ENCODE data around the gene POC1A.

POC1A gene

DNA sequence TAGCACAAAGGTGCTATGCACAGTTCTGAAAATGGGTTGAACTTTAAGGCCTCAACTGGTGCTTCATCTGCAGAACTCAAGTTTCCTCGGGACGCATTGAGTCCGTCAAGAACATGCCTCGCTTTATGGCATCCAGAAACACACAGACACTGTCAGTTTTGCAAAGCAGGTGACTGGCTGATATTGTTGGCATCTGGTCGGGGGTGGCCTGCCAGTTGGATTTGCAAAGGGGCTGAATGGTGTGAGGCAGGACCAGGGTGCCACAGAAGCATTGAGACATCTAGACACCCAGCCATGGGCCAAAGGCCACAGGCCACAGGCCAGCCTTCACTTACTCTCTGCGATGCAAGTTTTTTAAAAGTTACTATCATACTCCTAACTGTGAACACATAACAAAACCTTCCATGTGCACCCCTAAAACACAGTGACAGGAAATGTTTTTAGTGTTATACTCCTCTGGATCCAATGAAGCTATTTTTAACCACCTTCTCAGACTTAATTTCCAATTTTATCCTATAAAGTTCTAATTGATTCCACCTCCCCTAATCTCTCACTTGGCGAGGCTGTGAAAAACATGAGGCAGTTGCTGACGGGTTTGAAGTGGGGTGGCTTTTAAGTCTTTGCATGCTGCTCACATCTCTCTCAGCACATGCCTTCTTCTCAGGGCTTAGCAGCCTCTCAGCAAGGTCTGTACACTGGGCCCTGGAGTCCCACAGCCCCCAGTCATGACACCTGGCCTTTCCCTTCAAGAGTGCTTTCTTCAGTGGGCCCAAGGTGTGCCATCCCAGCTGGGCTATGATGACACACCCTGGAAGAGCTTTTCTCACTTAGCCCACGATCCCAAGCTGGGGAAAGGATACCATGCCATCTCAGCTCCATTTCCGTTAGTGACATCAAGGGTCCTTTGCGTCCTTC is 59.4 kb downstream of the POC1A start:
- Histone ChIP-seq H3K36me3 (peaks cover 55% of the 10 kb centered on the region), H4K20me1 (no peaks in the 10 kb centered on the region), H3K27me3 (no peaks in the 10 kb centered on the region), H3K4me2 (peak overlapping the region; percentile 91), H3K4me1 (peaks cover 53% of the 10 kb centered on the region), H3K9me3 (no peaks in the 10 kb centered on the region), H3K9ac (no peak overlapping the region), H3K4me3 (no peak overlapping the region), H3K27ac (peak overlapping the region; percentile 27; the same call in 1 of the 2 replicates)
- TF ChIP-seq Cebpa-rat (IDR thresholded peaks at IDR 0.05): no peak

DNA sequence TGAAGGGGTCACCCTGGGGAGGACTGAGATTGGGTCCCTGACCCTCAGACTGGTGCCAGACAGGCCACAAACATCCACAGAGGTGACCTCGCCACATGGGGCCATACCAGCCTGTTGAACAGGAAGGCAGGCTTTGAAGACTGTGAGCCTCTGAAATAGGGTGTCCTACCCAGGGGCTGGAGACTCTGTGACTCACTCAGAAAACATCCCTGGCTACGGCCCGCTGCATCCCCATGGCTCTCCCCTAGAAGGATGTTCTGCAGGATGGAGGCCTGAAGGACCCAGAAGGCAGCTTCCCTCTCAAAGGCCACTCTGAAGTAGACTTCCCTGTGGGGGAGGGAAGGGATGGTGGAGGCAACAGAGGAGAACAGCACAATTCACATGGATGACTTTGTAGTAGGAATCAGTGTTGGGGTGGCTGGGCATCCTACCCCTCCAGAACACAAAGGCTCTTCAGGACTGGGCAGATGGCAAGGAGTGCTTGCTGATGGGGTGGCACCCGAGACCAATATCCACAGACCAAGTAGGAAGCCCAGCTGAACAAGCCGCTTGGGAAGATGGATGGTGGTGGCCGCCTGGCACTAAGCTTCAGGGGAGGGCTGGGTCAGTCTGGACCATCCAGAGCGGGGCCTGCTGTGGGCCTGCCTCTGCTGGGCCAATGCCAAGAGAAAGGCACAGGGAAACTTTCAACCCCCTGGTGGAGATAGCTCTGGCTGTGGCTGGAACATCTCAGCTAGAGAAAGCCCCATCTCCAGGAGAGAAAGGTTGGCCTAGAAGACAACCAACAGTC is 60.3 kb downstream of the POC1A start:
- H3K4me1 ChIP-seq: peaks cover 62% of the 10 kb centered on the region
- TF ChIP-seq Cebpa-rat (IDR thresholded peaks at IDR 0.05): no peak
- no peak overlapping the region for H3K4me3 ChIP-seq
- H3K27me3 ChIP-seq: no peaks in the 10 kb centered on the region
- no peaks in the 10 kb centered on the region for H4K20me1 ChIP-seq
- no peaks in the 10 kb centered on the region for H3K9me3 ChIP-seq
- H3K36me3 ChIP-seq: peaks cover 49% of the 10 kb centered on the region
- no peak overlapping the region for H3K9ac ChIP-seq
- H3K4me2 ChIP-seq: peak overlapping the region; percentile 91
- peak overlapping the region; percentile 82 for H3K27ac ChIP-seq

DNA sequence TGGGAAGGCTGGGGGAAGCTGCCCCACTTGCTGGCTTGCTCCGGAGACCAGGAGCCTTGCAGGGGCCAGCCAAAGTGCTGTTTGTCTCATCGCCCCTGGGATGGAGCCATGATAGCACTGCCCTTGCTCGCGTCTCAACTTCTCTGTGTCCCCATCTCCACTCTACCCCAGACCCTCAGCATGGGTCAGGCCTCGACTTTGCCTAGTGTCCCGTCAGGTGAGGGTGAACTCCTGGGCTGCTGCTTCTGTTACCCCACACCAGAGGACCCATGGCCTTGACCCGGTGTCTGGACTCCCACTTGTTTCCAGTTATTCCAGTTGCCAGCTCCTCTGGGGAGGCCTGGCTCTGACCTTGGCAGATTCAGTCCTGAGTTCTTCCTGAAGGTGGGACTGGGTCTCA is 61.3 kb downstream of the POC1A start:
- no peaks in the 10 kb centered on the region for H3K27me3 ChIP-seq
- no peak for TF ChIP-seq Cebpa-rat (IDR thresholded peaks at IDR 0.05)
- peaks cover 72% of the 10 kb centered on the region for H3K4me1 ChIP-seq
- peak overlapping the region; percentile 91 for H3K4me2 ChIP-seq
- 0 out of 2 replicates have a peak overlapping the region, but pooled peaks have one; percentile 1 for H3K4me3 ChIP-seq
- H3K9me3 ChIP-seq: no peaks in the 10 kb centered on the region
- H4K20me1 ChIP-seq: no peaks in the 10 kb centered on the region
- H3K36me3 ChIP-seq: peaks cover 39% of the 10 kb centered on the region
- peak overlapping the region; percentile 82 for H3K27ac ChIP-seq
- H3K9ac ChIP-seq: peak overlapping the region; percentile 25; the same call in 1 of the 2 replicates

DNA sequence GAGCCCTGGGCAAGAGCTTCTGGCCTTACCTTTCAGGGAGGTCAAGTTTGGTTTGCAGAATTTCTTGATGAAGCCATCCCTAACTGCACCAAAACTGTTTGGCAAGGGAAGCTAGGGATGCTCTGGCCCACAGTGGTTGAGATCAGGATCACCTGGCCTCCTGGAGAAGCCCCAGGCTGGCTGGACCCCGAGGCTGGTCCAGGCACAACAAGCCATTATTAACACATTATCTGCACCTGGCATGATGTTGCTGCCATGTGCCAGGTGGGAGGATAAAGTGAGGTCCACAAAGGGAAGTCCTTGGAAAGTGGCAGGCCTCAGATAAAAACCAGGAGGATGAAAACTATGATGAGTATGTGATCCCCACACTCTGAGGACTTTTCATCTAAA is 62.0 kb downstream of the POC1A start:
- Histone ChIP-seq H3K9me3 (no peaks in the 10 kb centered on the region), H3K27ac (peak overlapping the region; percentile 82), H3K4me2 (peak overlapping the region; percentile 91), H3K4me3 (peak overlapping the region; percentile 1; the same call in 1 of the 2 replicates), H4K20me1 (no peaks in the 10 kb centered on the region), H3K9ac (peak overlapping the region; percentile 25), H3K27me3 (no peaks in the 10 kb centered on the region), H3K4me1 (peaks cover 79% of the 10 kb centered on the region), H3K36me3 (peaks cover 33% of the 10 kb centered on the region)
- TF ChIP-seq Cebpa-rat (IDR thresholded peaks at IDR 0.05): no peak

DNA sequence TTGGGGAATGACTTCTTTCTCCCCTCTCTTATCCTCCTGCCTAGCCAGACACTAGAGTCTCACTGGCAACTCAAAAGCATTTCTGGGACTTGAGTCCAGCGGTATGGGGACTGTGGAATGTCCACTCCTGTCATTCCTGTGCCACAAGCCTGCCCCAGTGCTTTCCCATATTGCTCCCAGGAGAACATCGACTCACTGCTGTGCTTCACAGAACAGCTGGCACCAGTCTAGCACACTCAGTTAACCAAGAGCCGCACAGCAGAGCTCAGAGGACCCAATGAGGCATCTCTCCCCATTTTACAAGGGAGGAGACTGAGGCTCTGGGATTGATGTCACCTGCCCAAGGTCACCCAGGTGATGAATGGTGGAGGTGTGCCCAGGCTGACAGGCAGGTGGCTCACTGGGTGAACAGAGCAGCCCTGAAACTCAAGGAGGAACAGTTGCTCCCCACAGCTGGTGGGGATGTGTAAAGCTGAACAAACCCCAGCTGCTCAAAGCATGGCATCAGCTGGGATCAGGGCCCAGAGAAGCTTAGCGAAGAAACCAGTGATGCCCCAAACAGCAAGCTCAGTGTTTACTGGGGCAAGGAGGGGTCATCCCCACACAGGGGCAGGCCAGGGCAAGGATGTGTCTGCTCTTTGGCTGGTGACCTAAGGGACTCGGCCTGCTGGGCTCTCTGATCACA is 62.5 kb downstream of the POC1A start:
- H4K20me1 ChIP-seq: peaks cover 2% of the 10 kb centered on the region; the same call in 1 of the 2 replicates
- H3K9ac ChIP-seq: peak overlapping the region; percentile 25
- no peak for TF ChIP-seq Cebpa-rat (IDR thresholded peaks at IDR 0.05)
- peak overlapping the region; percentile 82 for H3K27ac ChIP-seq
- H3K4me3 ChIP-seq: peak overlapping the region; percentile 1; the same call in 1 of the 2 replicates
- peaks cover 28% of the 10 kb centered on the region for H3K36me3 ChIP-seq
- H3K9me3 ChIP-seq: no peaks in the 10 kb centered on the region
- peaks cover 84% of the 10 kb centered on the region for H3K4me1 ChIP-seq
- peak overlapping the region; percentile 91 for H3K4me2 ChIP-seq
- no peaks in the 10 kb centered on the region for H3K27me3 ChIP-seq

DNA sequence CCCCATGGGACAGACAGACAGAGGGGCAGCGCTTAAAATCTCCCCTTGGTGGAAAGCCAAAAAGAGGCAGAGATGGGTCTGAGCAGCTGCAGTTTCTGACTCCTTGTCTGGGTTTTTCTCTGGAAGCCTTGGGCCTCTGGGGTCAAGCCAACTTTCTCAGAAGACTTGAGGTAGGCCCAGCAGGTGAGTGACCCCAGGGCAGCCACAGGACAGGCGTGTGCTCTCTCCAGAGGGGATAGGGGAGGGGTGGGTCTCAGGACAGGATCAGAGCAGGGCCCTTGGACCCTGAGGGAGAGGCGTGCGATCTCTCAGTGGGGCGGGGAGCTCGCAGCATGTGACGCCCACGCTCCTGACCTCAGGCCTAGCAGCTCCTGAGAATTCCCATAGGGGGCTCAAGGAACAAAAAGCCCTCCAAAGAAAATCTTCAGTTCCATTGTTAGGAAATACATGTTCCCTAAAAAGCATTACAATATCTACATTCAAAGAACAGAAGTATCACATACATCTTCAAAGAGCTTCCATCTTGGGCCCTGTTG is 63.2 kb downstream of the POC1A start:
- H3K9ac ChIP-seq: peak overlapping the region; percentile 74
- H3K4me1 ChIP-seq: peaks cover 91% of the 10 kb centered on the region
- H3K27me3 ChIP-seq: no peaks in the 10 kb centered on the region
- peak overlapping the region; percentile 39; the same call in 1 of the 2 replicates for H3K4me3 ChIP-seq
- H3K9me3 ChIP-seq: no peaks in the 10 kb centered on the region
- peaks cover 5% of the 10 kb centered on the region; the same call in 1 of the 2 replicates for H4K20me1 ChIP-seq
- H3K27ac ChIP-seq: peak overlapping the region; percentile 82
- no peak for TF ChIP-seq Cebpa-rat (IDR thresholded peaks at IDR 0.05)
- peak overlapping the region; percentile 91 for H3K4me2 ChIP-seq
- peaks cover 21% of the 10 kb centered on the region for H3K36me3 ChIP-seq

DNA sequence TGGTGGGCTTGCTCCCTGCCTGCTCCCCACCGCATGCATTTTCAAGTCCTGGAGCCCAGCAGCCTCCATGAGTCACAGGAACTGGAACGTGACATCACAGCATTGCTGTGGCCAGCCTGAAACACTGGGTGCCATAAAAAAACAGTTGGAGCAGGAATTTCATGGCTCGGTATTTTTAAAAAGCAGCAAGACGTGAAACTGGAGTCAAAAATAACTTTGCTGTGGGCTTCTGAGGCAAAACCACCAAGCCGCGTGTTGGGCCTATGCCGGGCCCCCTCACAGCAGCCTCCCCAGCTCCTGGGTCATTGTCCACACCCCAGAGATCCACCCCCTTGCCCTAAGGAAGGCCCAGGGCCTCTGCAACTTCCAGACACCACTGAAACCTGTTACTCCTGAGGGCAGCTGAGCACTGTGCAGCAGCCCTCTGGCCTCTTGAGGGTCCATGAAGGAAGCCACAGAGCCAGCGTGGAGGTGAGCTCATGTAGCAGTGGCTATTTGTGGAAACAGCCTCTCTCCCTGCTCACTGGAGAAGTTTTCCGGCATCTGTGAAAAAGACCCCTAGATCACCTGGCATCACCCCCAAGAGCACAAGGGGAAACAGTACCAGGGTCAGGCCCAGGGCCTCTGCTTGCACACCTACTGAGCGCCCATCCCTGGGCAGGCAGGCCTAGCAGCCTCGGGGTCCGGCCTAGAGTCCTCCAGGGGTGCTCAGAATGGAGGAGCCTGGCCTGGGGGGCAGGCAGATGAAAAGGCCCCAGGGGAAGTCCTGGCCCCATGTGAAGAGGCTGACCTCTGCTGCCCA is 63.9 kb downstream of the POC1A start:
- peak overlapping the region; percentile 74 for H3K9ac ChIP-seq
- TF ChIP-seq Cebpa-rat (IDR thresholded peaks at IDR 0.05): no peak
- peaks cover 14% of the 10 kb centered on the region for H3K36me3 ChIP-seq
- peaks cover 5% of the 10 kb centered on the region; the same call in 1 of the 2 replicates for H4K20me1 ChIP-seq
- H3K9me3 ChIP-seq: no peaks in the 10 kb centered on the region
- H3K4me2 ChIP-seq: peak overlapping the region; percentile 91
- no peaks in the 10 kb centered on the region for H3K27me3 ChIP-seq
- peak overlapping the region; percentile 82 for H3K27ac ChIP-seq
- peak overlapping the region; percentile 39 for H3K4me3 ChIP-seq
- H3K4me1 ChIP-seq: peaks cover 98% of the 10 kb centered on the region

DNA sequence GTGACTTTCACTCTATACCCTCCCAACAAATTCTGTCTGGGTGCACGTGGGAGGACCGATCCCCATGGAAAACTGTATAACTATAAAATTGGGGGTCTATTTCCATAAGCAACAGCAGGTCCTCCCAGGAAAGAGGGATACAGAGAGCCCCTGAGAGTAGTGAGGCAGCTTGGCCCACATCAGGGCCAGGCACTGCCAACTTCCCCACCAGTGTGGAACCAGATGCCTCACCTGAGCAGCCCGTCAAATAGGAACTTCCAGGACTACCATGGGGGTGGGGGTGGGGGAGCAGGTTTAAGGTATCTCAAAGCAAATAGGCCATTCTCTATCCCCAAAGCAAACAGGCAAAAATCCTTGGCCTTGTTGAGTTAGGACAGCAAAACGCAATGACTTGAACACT is 64.5 kb downstream of the POC1A start:
- Histone ChIP-seq H3K4me2 (peak overlapping the region; percentile 91), H3K36me3 (peaks cover 8% of the 10 kb centered on the region), H3K9me3 (no peaks in the 10 kb centered on the region), H3K9ac (peak overlapping the region; percentile 74), H3K4me1 (peaks cover 100% of the 10 kb centered on the region), H3K27me3 (no peaks in the 10 kb centered on the region), H3K27ac (peak overlapping the region; percentile 82), H3K4me3 (peak overlapping the region; percentile 2; the same call in 1 of the 2 replicates), H4K20me1 (peaks cover 5% of the 10 kb centered on the region; the same call in 1 of the 2 replicates)
- no peak for TF ChIP-seq Cebpa-rat (IDR thresholded peaks at IDR 0.05)

All from BLaER1 (cell line).